Activated CD4-positive, alpha-beta T cell treated with anti-CD3 and anti-CD28 coated beads, Interleukin-2, amount 50 U/mL, for 48 hours (primary cell): ENCODE results near the gene CARD14.

Experiments
- DNase-seq, 2 experiments: peaks; one replicate each; pipeline ENCODE4 v3.0.0-alpha.2; 2020

The CARD14 gene

GRCh38 chr17:80212962-80213642 is 43.3 kb downstream of the CARD14 start:
- DNase-seq, result no peak

DNA sequence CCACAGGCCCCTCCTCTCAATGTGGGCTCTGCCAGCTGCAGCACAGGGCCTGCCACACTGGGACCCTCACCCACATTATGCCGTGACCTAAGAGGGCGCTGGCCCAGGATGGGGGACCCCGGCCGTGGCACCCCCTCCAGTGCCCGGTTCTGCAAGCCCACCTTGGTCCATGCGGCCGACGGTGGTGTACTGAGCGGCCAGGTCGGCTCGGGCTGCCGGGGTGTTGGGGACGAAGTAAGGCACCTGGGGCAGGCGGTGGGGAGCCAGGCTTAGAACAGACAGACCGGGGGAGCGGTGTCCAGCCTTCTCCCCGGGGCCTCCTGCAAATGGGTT is 43.8 kb downstream of the CARD14 start:
- DNase-seq, result no peak

DNA sequence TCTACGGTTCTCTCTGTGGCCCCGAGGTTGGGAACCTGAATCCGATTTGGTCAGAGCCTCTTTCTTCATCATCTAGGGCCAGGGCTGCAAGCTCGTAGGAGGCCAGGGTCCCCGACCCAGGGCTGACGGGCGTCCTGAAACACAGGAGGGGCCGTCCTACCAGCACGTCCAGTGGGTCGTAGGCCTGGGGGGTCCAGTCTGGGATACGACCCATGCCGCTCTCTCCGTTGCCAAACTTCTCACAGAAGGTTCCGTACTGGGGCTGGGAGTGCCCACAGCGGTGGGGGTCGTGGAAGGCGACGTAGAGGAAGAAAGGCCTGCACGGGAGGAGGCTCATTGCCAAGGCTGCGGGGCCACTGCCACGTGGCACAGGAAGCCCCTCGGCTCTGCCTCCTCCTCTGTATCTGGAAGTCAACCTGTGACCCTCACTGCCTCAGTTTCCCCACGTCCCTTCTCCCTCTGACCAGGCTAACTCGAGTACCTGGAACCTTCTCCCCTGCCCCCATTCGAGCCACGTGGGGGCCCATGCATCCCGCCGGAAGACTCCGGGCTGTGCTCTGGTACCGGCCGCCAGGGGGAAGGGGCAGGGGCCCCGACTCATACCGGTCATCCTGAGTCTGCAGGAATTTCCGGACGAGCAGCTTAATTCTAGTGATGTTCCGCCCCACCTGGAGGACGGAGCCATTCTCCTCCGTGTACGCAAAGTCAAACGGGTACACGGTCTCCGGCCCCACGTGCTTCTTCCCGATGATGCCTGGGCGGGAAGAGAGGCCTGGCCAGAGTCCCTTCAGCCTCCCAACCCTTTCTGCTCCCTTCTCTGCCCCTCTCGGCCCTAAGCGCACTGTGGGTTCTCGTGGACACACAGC is 44.4 kb downstream of the CARD14 start:
- no peak for DNase-seq

GRCh38 chr17:80214878-80215210 is 45.0 kb downstream of the CARD14 start:
- no peak for DNase-seq

DNA sequence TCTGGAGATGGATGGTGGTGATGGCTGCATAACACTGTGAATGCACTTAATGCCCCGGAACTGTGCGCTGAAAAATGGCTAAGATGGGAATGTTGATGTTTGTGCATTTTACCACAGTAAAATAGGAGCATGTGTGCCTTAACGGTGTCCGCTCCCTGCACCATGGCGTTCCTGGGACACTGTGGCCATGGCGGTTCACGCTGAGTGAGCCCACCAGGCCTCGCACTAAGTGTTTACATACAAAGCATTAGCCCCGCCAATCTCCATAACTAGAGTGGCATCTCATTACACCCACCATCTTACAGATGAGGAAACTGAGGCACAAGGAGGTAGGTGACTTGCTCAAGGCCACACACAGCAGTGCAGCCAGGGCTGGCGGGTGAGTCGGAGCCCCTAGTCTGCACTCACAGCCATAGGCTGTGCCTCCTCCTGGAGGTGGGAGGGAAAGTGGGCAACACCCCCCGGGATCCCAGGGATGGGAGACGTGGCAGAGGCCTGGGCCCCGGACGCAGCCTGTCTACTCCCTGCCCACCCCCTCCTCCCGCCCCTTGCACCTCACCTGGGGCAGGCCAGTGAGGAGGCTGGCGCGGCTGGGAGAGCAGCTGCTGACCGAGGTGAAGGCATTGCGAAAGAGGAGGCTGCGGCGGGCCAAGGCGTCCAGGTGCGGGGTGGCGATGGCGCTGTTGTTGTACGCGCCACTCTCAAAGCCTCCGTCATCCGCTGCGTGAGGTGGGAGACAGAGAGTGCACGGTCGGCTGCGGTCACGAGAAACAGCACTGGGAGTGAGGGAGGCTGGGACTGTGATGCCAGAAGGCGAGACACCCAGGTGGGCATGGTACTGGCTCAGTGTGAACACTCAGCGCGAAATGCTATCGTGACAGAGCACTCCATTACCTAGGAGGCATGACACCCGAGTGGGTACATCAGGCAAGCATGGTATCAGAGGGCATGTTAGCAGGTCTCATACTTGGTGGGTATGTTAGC is 46.9 kb downstream of the CARD14 start:
- no peak for DNase-seq

DNA sequence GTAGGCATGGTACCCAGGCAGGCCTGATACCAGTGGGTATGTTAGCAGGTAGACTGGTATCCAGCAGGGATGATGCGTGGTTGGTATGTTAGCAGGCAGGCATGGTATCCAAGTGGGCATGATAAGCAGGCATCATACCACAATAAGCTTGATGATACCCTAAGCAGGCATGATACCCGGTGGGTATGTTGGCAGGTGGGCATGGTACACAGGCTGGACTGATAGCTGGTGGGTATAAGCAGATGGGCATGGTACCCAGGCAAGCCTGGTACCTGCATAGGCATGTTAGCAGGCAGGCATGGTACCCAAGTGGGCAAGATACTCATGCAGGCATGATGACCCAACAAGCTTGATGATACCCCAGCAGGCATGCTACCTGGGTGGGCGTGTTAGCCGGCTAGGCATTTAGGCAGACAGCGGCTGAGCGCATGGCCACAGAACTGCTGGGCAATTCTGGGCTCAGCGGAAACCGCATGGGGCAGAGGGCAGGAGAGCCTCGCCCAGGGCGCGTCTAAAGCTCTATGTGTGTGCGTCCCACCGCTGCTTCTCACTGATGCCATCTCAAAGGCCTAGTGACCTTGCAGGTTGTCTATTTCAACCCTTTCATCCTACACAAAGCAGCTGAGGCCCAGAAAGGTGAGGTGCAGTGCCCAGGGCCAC is 48.0 kb downstream of the CARD14 start:
- DNase-seq, result no peak

DNA sequence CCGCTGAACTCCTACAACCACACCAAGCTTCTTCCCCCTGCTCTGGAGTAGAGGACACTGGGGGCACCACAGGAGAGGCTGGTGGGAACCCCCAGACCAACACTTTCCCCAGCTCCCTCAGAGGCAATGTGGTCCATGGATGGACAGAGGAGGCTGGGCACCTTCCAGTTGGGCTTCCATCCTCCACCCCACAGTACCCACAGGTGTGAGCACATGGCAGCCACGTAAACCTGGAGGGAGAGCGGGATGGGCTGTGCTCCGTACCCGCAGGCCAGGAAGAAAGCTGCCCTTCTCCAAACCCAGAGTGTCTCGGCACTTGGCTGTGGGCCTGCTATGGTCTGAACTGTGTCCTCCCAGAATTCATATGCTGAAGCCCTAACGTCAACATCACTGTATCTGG is 48.6 kb downstream of the CARD14 start:
- no peak for DNase-seq

GRCh38 chr17:80219013-80219762 is 49.4 kb downstream of the CARD14 start:
- DNase-seq, result peak; percentile 95 to 96

- DNase-seq, result no peak
These were observed 49.9 kb downstream of the CARD14 start for GRCh38 chr17:80219763-80220053.

DNA sequence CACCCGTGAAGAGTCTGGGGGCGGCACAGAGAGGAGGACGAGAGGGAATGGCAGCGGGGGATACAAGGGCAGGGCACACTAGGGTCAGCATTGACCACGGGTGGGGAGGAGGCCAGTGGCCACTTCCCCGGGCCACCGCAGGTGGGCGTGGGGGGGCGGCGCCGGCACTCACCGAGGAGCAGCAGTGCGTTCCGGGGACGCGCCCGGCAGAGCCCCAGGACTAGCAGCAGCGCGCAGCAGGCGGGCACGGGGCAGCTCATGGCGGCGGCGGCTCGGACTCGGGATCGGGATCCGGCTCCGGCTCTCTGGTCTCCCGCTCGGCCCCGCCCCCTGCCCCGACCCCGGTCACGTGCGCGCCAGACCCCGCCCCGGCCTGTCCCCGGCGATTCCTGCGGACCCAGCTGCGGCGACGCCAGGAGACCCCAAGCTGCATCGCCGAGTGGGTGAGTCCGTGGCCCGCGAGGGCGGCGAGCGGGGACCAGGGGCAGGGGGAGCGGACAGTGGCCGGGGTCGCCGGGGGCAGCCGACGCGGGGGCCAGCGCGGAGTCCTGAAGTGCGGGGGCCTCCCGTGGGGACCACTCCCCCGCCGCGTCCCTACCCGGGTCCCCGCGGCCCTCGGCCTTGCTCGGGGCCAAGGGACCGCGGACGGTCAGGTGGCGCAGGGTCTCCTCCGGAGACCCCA is 50.4 kb downstream of the CARD14 start, which contains the start of the genes SGSH and SLC26A11:
SGSH (minus strand) TSS at position 280 of the 682 bp plus-strand sequence; CDS start at position 260, 20 bp downstream.
SLC26A11 (plus strand) TSS at position 374 of the 682 bp plus-strand sequence. CDS start 1,134 bp downstream, outside the sequence.
- DNase-seq, result peak; percentile 81 to 82

GRCh38 chr17:80220736-80221215 is 50.9 kb downstream of the CARD14 start:
- peak; percentile 17 to 22 for DNase-seq

GRCh38 chr17:80221351-80222105 is 51.7 kb downstream of the CARD14 start:
- no peak for DNase-seq

DNA sequence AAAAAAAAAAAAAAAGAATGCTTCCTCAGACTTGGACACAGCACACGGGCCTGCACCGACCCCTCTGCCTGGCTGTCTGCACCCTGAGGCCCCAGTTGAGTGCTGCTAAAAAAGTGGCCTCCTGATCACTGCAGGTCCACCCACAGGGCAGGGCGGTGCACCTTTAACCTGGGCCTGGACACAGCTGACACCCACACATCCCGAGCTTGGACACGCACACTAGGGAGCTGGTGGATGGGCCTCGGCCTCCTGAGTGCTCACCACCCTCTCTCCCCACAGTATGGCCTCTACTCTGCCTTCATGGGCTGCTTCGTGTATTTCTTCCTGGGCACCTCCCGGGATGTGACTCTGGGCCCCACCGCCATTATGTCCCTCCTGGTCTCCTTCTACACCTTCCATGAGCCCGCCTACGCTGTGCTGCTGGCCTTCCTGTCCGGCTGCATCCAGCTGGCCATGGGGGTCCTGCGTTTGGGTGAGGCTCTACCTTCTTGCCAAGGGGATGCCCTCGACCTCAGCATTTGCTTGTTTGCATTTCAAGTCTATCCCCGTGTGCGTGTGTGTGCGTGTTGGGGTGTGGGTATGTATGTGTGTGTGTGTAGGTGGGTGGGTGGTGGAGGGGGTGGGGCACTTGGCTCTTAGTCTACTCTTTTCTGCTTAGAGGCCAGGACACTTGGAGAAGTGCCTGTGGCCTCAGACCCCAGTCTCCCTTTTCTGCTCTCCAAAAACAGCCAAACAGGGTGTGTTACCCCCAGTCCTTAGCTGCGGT is 52.7 kb downstream of the CARD14 start:
- DNase-seq, result no peak

DNA sequence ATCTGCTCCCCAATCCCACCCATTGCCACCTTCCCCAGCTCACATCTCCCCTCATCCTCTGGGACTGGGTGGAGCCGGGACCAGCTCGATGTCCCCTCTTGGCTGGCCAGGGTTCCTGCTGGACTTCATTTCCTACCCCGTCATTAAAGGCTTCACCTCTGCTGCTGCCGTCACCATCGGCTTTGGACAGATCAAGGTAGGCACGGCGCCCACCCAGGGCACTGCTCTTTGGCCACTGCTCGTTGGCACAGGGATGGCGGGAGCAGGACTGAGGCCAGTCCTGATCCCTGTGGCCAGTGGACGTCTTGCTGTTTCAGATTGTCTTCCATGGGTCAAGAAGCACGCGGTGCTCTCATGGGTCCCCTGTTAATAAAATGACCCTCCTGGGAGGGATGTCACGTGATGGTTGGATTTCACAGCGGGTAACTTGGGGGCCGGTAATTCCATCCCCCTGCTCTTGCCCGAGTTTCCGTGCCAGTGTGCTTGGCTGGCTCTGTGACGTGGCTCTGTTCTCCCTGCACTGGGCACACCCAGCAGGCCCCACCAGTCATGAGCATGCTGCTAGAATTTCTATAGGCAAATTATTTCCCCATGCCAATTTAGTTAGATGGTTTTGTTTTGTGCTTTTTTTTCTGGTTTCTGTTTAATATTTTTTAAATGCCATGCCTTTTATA is 53.4 kb downstream of the CARD14 start:
- no peak for DNase-seq

- DNase-seq, result no peak
These were observed 54.1 kb downstream of the CARD14 start for GRCh38 chr17:80223838-80224497.

DNA sequence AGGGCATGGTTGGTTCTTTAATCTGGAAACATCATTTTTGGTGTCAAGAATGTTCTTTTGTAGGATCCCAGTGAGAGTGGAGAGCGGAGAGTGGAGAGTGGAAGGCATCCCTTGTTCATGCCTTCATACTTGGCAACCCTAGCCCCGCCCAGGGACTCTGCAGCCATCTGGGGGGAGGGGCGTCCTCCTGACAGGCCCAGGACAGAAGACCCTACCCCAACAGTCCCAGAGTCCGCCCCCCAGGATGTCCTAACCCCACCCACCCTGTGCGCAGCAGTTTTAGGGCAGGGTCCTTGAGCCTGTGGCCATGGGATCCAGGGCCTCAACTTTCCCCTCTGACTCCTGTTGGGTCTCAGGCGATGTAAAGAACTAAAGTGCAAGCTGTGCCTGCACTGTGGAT is 54.9 kb downstream of the CARD14 start:
- no peak for DNase-seq

DNA sequence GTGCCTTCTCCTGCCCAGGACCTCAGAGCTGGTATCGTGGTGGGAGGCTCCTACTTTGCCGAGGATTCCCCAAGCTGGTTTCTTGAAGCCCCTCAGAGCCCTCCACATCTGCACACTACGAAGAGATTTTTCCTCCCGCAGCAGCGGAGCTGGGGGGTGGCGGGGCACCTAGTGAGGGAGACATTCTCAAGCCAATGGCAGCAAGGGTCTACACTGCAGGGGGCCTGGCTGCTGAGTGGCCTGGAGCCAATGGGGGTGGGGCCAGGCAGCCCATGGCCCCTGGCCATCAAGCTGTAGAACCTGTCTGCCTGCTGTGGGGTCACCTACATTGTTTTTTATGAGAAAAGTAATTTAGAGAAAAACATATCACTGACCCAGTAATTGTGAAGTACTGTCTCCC is 55.4 kb downstream of the CARD14 start:
- DNase-seq, result no peak

DNA sequence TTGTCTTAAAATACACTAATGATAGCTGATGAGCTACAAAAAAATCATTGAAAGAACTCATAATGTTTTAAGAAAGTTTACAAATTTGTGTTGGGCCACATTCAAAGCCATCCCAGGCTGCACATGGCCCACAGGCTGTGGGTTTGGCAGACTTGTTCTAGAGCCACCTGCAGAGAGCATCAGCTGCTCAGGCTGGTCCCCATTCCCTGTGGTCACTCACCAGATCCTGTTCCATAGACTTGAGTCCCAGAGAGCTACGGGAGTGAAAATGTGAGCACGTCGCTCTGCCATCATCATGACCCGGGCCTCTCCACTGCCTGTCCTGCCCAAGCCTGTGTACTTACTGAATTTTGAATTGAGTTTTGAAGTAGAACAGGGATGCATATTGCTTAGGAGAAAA is 57.3 kb downstream of the CARD14 start:
- no peak for DNase-seq
